HCT116 (cell line): ENCODE data around the gene ATP10B.

ENCODE experiments used
- CBX3 ChIP-seq: IDR thresholded peaks from 2 replicates; pipeline ENCODE4 v1.6.1; 2012; ENCODE audit warnings: low read depth
- CEBPB ChIP-seq: IDR thresholded peaks from 2 replicates; pipeline ENCODE4 v1.6.1; 2012; ENCODE audit warnings: low read depth
- CTCF ChIP-seq, 3 experiments: fragments of 200-600 bp in 1 of 3; sonication (generic) in 1 of 3; IDR thresholded peaks in 2 of 3; conservative IDR thresholded peaks in 1 of 3; 2 replicates each; pipeline ENCODE4 v1.5.1; 2012 to 2017; ENCODE audit warnings: low read depth in 2 of 3, low read length in 2 of 3, antibody characterized with exemption in 1 of 3, borderline replicate concordance in 1 of 3, control low read depth in 1 of 3, mild to moderate bottlenecking in 1 of 3, mixed read lengths in 1 of 3, mixed run types in 1 of 3, moderate library complexity in 1 of 3; ENCODE audit not compliant: insufficient read depth in 1 of 3
- EGR1 ChIP-seq: IDR thresholded peaks from 2 replicates; pipeline ENCODE4 v1.6.1; 2012; ENCODE audit warnings: low read depth
- EZH2 ChIP-seq: fragments of 200-600 bp; sonication (generic); IDR thresholded peaks from 2 replicates; pipeline ENCODE4 v1.6.1; 2017; ENCODE audit warnings: antibody characterized with exemption, mixed run types
- MAX ChIP-seq: IDR thresholded peaks from 2 replicates; pipeline ENCODE4 v1.6.1; 2012
- POLR2A ChIP-seq: IDR thresholded peaks from 2 replicates; pipeline ENCODE4 v1.7.0; 2011; ENCODE audit warnings: borderline replicate concordance; ENCODE audit not compliant: insufficient read depth, insufficient read length; ENCODE audit errors: extremely low read depth
- POLR2AphosphoS5 ChIP-seq: IDR thresholded peaks from 2 replicates; pipeline ENCODE4 v1.6.1; 2011; ENCODE audit warnings: mild to moderate bottlenecking, low read depth, low read length, moderate library complexity
- SRF ChIP-seq: IDR thresholded peaks from 2 replicates; pipeline ENCODE4 v1.6.1; 2012; ENCODE audit warnings: low read depth
- YY1 ChIP-seq: IDR thresholded peaks from 2 replicates; pipeline ENCODE4 v1.6.1; 2011; ENCODE audit warnings: low read length, low read depth, moderate library complexity, mild to moderate bottlenecking; ENCODE audit not compliant: insufficient replicate concordance; ENCODE audit errors: extremely low read depth
- ZFX ChIP-seq: fragments of 450-650 bp; IDR thresholded peaks from 2 replicates; pipeline ENCODE4 v1.6.1; 2017
- ZNF274 ChIP-seq: fragments of 200-500 bp; sonication (Bioruptor generic); IDR thresholded peaks from 2 replicates; pipeline ENCODE4 v1.6.1; 2014; ENCODE audit warnings: mild to moderate bottlenecking, low read depth, low read length, inconsistent platforms

GRCh38 chr5:160550075-160550474 lies 301.9 kb downstream of the ATP10B start:
- TF ChIP-seq POLR2A (no peak), CTCF (IDR thresholded peaks at IDR 0.05 in 2 of 3, conservative IDR thresholded peaks at IDR 0.05 in 1 of 3; ENCODE audit: borderline replicate concordance in 1 of 3, insufficient read depth in 1 of 3, low read depth in 2 of 3, low read length in 2 of 3) (no peak), YY1 (no peak), ZFX (no peak), SRF (no peak), CBX3 (no peak), EGR1 (no peak), ZNF274 (no peak), CEBPB (no peak), MAX (no peak), POLR2AphosphoS5 (no peak), EZH2 (no peak)
